HCT116 (cell line): ENCODE measurements around the gene ERCC6. TPM values are rescaled to one million over a fixed set of nuclear protein-coding genes. Genes with fewer than 3 reads are reported as not detected.

Source experiments
- ATAC-seq: fragments of 200-7000 bp; cut with Tn5 transposase; 2 replicates; pipeline ENCODE4 v1.9.1; 2020; ENCODE audit warnings: mild to moderate bottlenecking, moderate library complexity
- BruUV-seq: library from RNA; stranded (reverse); fragments of 400-500 nt; replicated peaks from 2 replicates; lab custom pipeline; 2021; lab: Mats Ljungman, UMichigan
- CTCF ChIA-PET: fragments of 300-600 bp; sonication (Branson Sonifier 250); formaldehyde crosslinking; loops from one replicate; lab custom pipeline; 2021; ENCODE audit warnings: antibody characterized with exemption; lab: Charles Lee
- POLR2A ChIA-PET: fragments of 300-600, 350-600 bp; sonication (Branson Sonifier 250); formaldehyde crosslinking; loops from one replicate; lab custom pipeline; 2021; ENCODE audit warnings: antibody characterized with exemption; lab: Charles Lee
- RAD21 ChIA-PET, 2 experiments: fragments of 300-600 bp; sonication (Branson Sonifier 250); formaldehyde crosslinking; loops; one replicate each; lab custom pipeline; 2023; ENCODE audit warnings: low total read pairs in 2 of 2; ENCODE audit not compliant: uncharacterized antibody in 2 of 2, unreplicated experiment in 2 of 2, low non-redundant PET in 1 of 2; lab: Charles Lee
- DNase-seq: peaks from one replicate; pipeline ENCODE4 v3.0.0-alpha.2; 2010; ENCODE audit warnings: low read depth, low spot score
- H2AFZ ChIP-seq: fragments of 200-600 bp; shearing (Covaris generic), sonication (generic); 2 replicates; pipeline ENCODE4 v1.6.1; 2017; ENCODE audit warnings: low read depth, mixed run types, mixed read lengths, antibody characterized with exemption, low read length; ENCODE audit not compliant: poor library complexity, severe bottlenecking
- H3K27ac ChIP-seq: 2 replicates; pipeline ENCODE4 v1.5.1; 2012; ENCODE audit warnings: low read depth, low read length
- H3K27me3 ChIP-seq: fragments of 200-600 bp; sonication (generic); 2 replicates; pipeline ENCODE4 v1.6.1; 2016; ENCODE audit warnings: mixed run types, low read length, mixed read lengths; ENCODE audit not compliant: insufficient read depth
- H3K36me3 ChIP-seq, 2 experiments: fragments of 200-500 bp in 1 of 2; fragments of 200-600 bp in 1 of 2; sonication (Bioruptor generic) in 1 of 2; sonication (generic) in 1 of 2; 2 replicates each; pipeline versions ENCODE4 v1.5.1 to v1.6.1; 2014 to 2016; ENCODE audit warnings: low read length in 2 of 2, inconsistent platforms in 1 of 2, mixed read lengths in 1 of 2, mixed run types in 1 of 2; ENCODE audit not compliant: insufficient read depth in 2 of 2, control insufficient read depth in 1 of 2
- H3K4me1 ChIP-seq, 2 experiments: fragments of 200-600 bp in 1 of 2; sonication (generic) in 1 of 2; 2 replicates each; pipeline versions ENCODE4 v1.5.1 to v1.6.1; 2012 to 2017; ENCODE audit warnings: low read length in 2 of 2, inconsistent platforms in 1 of 2, mild to moderate bottlenecking in 1 of 2, mixed read lengths in 1 of 2, mixed run types in 1 of 2, moderate library complexity in 1 of 2; ENCODE audit not compliant: insufficient read depth in 2 of 2, control insufficient read depth in 1 of 2
- H3K4me2 ChIP-seq: fragments of 200-600 bp; sonication (generic); 2 replicates; pipeline ENCODE4 v1.6.1; 2017; ENCODE audit warnings: mixed run types, low read length, mixed read lengths
- H3K4me3 ChIP-seq, 2 experiments: fragments of 200-600 bp in 1 of 2; sonication (generic) in 1 of 2; replicated peaks in 1 of 2; 2 replicates each; pipeline ENCODE4 v1.5.1; 2011 to 2016; ENCODE audit warnings: low read length in 2 of 2, control low read depth in 1 of 2, low read depth in 1 of 2, mild to moderate bottlenecking in 1 of 2, mixed read lengths in 1 of 2, mixed run types in 1 of 2
- H3K79me2 ChIP-seq: fragments of 200-600 bp; sonication (generic); 2 replicates; pipeline ENCODE4 v1.6.1; 2017; ENCODE audit warnings: mild to moderate bottlenecking, mixed run types, low read length, moderate library complexity, mixed read lengths; ENCODE audit not compliant: insufficient read depth
- H3K9ac ChIP-seq: fragments of 200-600 bp; sonication (generic); 2 replicates; pipeline ENCODE4 v1.6.1; 2016; ENCODE audit warnings: low read length, mixed read lengths
- H3K9me2 ChIP-seq: fragments of 200-600 bp; sonication (generic), shearing (Covaris generic); 2 replicates; pipeline ENCODE4 v1.6.1; 2017; ENCODE audit warnings: mixed run types, mild to moderate bottlenecking, moderate library complexity; ENCODE audit not compliant: insufficient read depth
- H3K9me3 ChIP-seq, 2 experiments: fragments of 200-500 bp in 1 of 2; fragments of 200-600 bp in 1 of 2; sonication (Bioruptor generic) in 1 of 2; sonication (generic) in 1 of 2; 2 replicates each; pipeline ENCODE4 v1.6.1; 2014 to 2017; ENCODE audit warnings: low read length in 2 of 2, mixed read lengths in 2 of 2, inconsistent platforms in 1 of 2, low read depth in 1 of 2, mild to moderate bottlenecking in 1 of 2, mixed run types in 1 of 2, moderate library complexity in 1 of 2; ENCODE audit not compliant: control insufficient read depth in 1 of 2, insufficient read depth in 1 of 2
- H4K20me1 ChIP-seq: fragments of 200-600 bp; sonication (generic), shearing (Covaris generic); 2 replicates; pipeline ENCODE4 v1.6.1; 2017; ENCODE audit warnings: mixed run types, mild to moderate bottlenecking, moderate library complexity; ENCODE audit not compliant: insufficient read depth
- CBX3 ChIP-seq: IDR thresholded peaks from 2 replicates; pipeline ENCODE4 v1.6.1; 2012; ENCODE audit warnings: low read depth
- CEBPB ChIP-seq: IDR thresholded peaks from 2 replicates; pipeline ENCODE4 v1.6.1; 2012; ENCODE audit warnings: low read depth
- EGR1 ChIP-seq: IDR thresholded peaks from 2 replicates; pipeline ENCODE4 v1.6.1; 2012; ENCODE audit warnings: low read depth
- ELF1 ChIP-seq: IDR thresholded peaks from 2 replicates; pipeline ENCODE4 v1.6.1; 2012; ENCODE audit warnings: low read depth, borderline replicate concordance
- FOSL1 ChIP-seq: IDR thresholded peaks from 2 replicates; pipeline ENCODE4 v1.6.1; 2012; ENCODE audit warnings: low read depth
- JUND ChIP-seq: IDR thresholded peaks from 2 replicates; pipeline ENCODE4 v1.6.1; 2012
- POLR2A ChIP-seq: IDR thresholded peaks from 2 replicates; pipeline ENCODE4 v1.7.0; 2011; ENCODE audit warnings: borderline replicate concordance; ENCODE audit not compliant: insufficient read depth, insufficient read length; ENCODE audit errors: extremely low read depth
- POLR2AphosphoS5 ChIP-seq: IDR thresholded peaks from 2 replicates; pipeline ENCODE4 v1.6.1; 2011; ENCODE audit warnings: mild to moderate bottlenecking, low read depth, low read length, moderate library complexity
- RAD21 ChIP-seq: IDR thresholded peaks from 2 replicates; pipeline ENCODE4 v1.6.1; 2012; ENCODE audit warnings: low read depth, mild to moderate bottlenecking
- SP1 ChIP-seq: IDR thresholded peaks from 2 replicates; pipeline ENCODE4 v1.6.1; 2012; ENCODE audit warnings: low read depth
- SRF ChIP-seq: IDR thresholded peaks from 2 replicates; pipeline ENCODE4 v1.6.1; 2012; ENCODE audit warnings: low read depth
- YY1 ChIP-seq: IDR thresholded peaks from 2 replicates; pipeline ENCODE4 v1.6.1; 2011; ENCODE audit warnings: low read length, low read depth, moderate library complexity, mild to moderate bottlenecking; ENCODE audit not compliant: insufficient replicate concordance; ENCODE audit errors: extremely low read depth
- ZFX ChIP-seq: fragments of 450-650 bp; IDR thresholded peaks from 2 replicates; pipeline ENCODE4 v1.6.1; 2017
- intact Hi-C: fragments of 100-400 bp; cut with micrococcal nuclease; formaldehyde crosslinking; loops from 2 replicates; pipeline ENCODE4 v1.10.0; 2022
- total RNA-seq: library from RNA; stranded (reverse); gene quantifications from one replicate; pipeline ENCODE4 v1.2.1, GENCODE V29; 2021; ENCODE audit not compliant: unreplicated experiment
- TF ChIP-seq, protein P1 (sequence below): IDR thresholded peaks from 2 replicates; pipeline ENCODE4 v1.6.1; 2012
- TF ChIP-seq, protein P2 (sequence below): IDR thresholded peaks from 2 replicates; pipeline ENCODE4 v1.6.1; 2012

The ERCC6 gene
- total RNA-seq, 1 experiment from 2014 or later = 16.4 TPM

GRCh38 chr10:49488056-49488717 is 50.7 kb downstream of the ERCC6 start:
- Histone ChIP-seq H3K9ac (no peak overlapping the region), H3K4me1 (no peaks in the 10 kb centered on the region), H3K9me2 (no peaks in the 10 kb centered on the region), H3K27ac (no peak overlapping the region)
- no peak for ATAC-seq
- POLR2A ChIA-PET = no interaction called here
- TF ChIP-seq RAD21 (no peak), SRF (no peak), YY1 (no peak), JUND (no peak), ELF1 (no peak), POLR2A (no peak), ZFX (no peak), FOSL1 (no peak)
- TF ChIP-seq, protein P1, sequence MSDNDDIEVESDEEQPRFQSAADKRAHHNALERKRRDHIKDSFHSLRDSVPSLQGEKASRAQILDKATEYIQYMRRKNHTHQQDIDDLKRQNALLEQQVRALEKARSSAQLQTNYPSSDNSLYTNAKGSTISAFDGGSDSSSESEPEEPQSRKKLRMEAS = no peak
- TF ChIP-seq, all 23 proteins: peak for 0
- Histone ChIP-seq H3K4me2 (no peak overlapping the region), H4K20me1 (no peaks in the 10 kb centered on the region), H3K9me3 (no peaks in the 10 kb centered on the region), H3K4me3 (no peak overlapping the region), H3K36me3 (no peaks in the 10 kb centered on the region), H2AFZ (no peak overlapping the region), H3K27me3 (no peaks in the 10 kb centered on the region), H3K79me2 (no peaks in the 10 kb centered on the region)
- DNase-seq = no peak
- intact Hi-C loops = no loop called here
- RAD21 ChIA-PET = no interaction called here
- no TSS peak for BruUV-seq
- CTCF ChIA-PET = no interaction called here

GRCh38 chr10:49486738-49487137 is 52.2 kb downstream of the ERCC6 start:
- Histone ChIP-seq H4K20me1 (no peaks in the 10 kb centered on the region), H3K27me3 (no peaks in the 10 kb centered on the region), H3K36me3 (peaks cover 0 to 3% of the 10 kb centered on the region in 2 experiments; a peak in 1 of 4 replicates), H3K9me2 (no peaks in the 10 kb centered on the region), H3K27ac (no peak overlapping the region), H3K4me2 (no peak overlapping the region), H3K4me3 (no peak overlapping the region), H3K9ac (no peak overlapping the region), H3K4me1 (no peaks in the 10 kb centered on the region), H3K79me2 (no peaks in the 10 kb centered on the region), H2AFZ (no peak overlapping the region), H3K9me3 (no peaks in the 10 kb centered on the region)
- ChIA-PET POLR2A (no interaction called here), RAD21 (no interaction called here), CTCF (no interaction called here)
- ATAC-seq (no peak), DNase-seq (no peak)
- intact Hi-C loops = no loop called here
- no TSS peak for BruUV-seq
- TF ChIP-seq POLR2AphosphoS5 = no peak
- no peak for TF ChIP-seq RAD21
- TF ChIP-seq ELF1 = no peak
- no peak for TF ChIP-seq CEBPB
- no peak for TF ChIP-seq SP1
- no peak for TF ChIP-seq CBX3
- TF ChIP-seq SRF = no peak
- TF ChIP-seq EGR1 = no peak
- TF ChIP-seq, protein P2, sequence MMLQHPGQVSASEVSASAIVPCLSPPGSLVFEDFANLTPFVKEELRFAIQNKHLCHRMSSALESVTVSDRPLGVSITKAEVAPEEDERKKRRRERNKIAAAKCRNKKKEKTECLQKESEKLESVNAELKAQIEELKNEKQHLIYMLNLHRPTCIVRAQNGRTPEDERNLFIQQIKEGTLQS = no peak
- TF ChIP-seq, protein P1 = no peak
- no peak for TF ChIP-seq JUND
- TF ChIP-seq ZFX = no peak
- TF ChIP-seq, all 23 proteins: peak for 0
